Fibroblast of pulmonary artery (primary cell): ENCODE results near the gene MYOM1.

Source experiments
- DNase-seq: peaks from one replicate; pipeline ENCODE4 v3.0.0-alpha.2; 2010; ENCODE audit warnings: low read depth
- H3K4me3 ChIP-seq: replicated peaks from 2 replicates; pipeline ENCODE4 v1.5.1; 2011; ENCODE audit warnings: low read depth, mild to moderate bottlenecking, control low read depth, low read length, moderate library complexity
- TF ChIP-seq, protein P1 (sequence below): IDR thresholded peaks from 2 replicates; pipeline ENCODE4 v1.5.1; 2011; ENCODE audit warnings: mild to moderate bottlenecking, control low read depth, low read length, inconsistent platforms; ENCODE audit errors: missing control alignments

Gene MYOM1

DNA sequence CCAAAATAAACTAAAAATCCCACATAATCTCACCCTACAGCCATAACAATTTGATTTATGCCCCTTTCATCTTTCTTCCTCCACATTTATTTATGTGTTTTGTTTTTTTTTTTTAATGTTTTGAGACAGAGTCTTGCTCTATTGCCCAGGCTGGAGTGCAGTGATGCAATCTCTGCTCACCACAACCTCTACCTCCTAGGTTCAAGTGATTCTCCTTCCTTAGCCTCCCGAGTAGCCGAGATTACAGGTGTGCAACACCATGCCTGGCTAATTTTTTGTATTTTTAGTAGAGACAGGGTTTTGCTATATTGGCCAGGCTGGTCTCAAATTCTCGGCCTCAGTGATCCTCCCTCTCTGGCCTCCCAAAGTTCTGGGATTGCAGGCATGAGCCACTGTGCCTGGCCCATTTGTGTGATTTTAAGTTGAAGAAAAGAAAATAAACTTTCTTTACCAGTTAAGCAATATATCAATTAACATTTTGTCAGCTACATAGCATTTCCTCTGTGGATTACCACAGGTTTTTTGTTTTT is 170.9 kb downstream of the MYOM1 start:
- no peak for DNase-seq
- TF ChIP-seq, protein P1, sequence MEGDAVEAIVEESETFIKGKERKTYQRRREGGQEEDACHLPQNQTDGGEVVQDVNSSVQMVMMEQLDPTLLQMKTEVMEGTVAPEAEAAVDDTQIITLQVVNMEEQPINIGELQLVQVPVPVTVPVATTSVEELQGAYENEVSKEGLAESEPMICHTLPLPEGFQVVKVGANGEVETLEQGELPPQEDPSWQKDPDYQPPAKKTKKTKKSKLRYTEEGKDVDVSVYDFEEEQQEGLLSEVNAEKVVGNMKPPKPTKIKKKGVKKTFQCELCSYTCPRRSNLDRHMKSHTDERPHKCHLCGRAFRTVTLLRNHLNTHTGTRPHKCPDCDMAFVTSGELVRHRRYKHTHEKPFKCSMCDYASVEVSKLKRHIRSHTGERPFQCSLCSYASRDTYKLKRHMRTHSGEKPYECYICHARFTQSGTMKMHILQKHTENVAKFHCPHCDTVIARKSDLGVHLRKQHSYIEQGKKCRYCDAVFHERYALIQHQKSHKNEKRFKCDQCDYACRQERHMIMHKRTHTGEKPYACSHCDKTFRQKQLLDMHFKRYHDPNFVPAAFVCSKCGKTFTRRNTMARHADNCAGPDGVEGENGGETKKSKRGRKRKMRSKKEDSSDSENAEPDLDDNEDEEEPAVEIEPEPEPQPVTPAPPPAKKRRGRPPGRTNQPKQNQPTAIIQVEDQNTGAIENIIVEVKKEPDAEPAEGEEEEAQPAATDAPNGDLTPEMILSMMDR = no peak
- H3K4me3 ChIP-seq = no peak overlapping the region

DNA sequence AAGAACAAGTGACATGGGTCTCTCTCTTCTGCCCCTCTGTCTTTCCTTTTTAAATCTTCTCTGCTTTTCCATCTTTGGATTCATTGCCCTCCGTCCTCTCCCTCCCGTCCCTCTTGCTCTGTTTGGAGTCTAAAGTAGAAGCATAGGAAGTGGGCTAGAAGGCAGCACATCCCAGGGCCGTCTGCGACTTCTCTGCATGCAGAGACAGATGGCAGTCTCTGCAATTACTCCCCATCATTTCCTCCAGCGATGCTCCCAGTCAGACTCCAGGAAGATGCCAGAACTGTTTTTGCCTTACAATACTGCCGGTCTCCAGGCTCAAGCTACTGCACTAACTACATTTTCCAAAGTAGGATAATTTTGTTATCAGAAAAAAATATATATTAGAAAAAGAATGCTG is 171.6 kb downstream of the MYOM1 start:
- no peak overlapping the region for H3K4me3 ChIP-seq
- TF ChIP-seq, protein P1 = no peak
- no peak for DNase-seq

DNA sequence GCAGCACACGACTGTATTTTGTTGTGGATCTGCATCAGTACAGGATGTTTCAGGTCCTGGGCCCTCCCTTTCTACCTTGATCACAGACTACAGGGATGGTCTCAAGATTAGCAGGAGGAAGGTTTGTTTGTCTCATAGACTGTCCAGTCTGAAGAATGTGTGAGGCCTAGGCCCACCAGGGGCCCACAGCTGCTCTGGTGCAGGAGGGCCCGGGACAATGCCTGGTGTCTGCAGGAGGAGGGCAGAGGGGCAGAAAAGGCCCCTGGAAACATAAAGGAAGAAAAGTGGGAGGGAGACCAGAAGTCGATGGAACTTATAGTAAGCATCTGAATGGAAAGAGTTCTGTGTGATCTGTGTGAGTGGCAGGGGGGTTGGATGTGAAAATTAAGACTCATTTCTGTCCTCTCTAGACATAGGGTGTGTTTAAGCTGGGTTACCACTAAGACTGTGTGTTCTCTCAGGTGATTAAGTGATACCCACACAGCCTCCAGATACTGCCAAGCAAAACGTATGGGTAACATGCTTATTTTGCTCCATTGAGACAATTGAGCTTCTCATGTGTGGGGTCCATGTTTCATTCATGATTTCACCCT is 173.5 kb downstream of the MYOM1 start:
- TF ChIP-seq, protein P1 = no peak
- no peak overlapping the region for H3K4me3 ChIP-seq
- DNase-seq = no peak

DNA sequence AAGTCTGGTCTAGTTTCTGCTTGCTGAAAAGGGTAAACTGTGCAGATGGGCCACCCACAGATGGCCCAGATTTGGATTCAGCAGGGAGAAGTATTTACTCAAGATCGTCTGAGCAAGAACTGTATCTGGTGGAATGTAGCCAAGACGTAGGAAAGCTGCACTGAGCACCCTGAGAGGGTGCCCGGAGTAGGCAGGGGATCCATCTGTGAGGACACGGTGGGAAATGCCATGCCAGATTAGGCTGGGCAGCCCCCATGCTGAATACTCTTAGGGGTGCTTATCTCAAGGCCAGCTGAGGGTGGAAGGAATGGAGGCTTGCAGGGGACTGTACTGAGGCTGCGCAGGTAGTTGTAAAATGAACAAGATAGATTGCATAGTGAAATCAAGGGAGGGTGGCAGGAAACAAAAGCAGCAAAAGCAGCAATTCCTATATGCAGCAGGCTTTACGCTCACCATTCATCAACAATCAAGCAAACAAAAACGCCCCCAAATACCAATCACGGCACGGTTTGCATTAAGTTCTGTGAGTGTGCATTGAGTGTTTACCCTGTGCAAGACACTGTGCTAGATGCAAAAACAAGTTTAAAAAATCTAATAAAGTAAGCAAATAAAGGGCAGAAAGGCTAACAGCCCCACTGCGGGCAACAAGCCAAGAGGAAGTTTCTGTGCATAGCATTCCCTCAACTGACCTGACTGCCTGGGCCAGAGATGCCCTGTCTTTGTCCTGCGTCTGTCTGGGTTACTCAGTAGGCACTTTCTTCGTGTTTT is 174.7 kb downstream of the MYOM1 start:
- H3K4me3 ChIP-seq = no peak overlapping the region
- TF ChIP-seq, protein P1 = no peak
- DNase-seq = no peak

DNA sequence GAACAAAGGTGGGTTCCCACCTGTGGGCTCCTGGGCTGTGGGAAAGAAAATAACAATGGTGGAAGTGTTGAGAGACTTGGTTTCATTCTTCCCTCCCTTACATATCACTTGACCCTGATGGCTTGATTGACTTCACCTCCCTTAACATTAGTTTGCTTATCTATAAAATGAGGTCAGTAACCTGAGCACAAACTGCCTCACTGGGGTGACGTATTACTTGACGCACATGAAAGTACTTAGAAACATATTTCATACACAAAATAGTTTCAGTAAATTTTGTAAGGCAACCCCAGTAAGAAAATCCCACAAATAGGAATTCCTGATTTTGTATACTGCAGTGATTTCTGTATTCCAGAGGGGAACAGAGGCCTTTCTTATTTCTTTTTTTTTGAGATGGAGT is 177.4 kb downstream of the MYOM1 start:
- no peak overlapping the region for H3K4me3 ChIP-seq
- no peak for DNase-seq
- TF ChIP-seq, protein P1 = no peak

DNA sequence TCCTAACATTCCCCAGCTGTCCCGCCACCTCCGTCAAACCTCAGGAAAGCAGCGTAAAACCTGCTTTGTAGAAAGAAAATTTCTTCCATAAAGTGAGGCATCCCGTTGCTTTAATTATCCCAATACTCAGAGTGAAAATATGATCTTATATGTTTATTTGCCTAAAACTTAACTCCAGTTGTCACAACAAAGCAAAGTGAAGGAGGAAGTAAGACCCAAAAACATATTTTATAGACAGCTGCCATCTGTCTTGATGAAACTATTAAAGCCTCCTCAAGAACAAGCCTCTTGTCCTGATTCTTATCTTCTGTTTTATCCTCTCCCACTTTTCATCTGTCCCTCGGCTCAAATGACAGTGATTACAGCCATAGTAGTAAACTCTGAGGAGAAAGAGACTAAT is 177.9 kb downstream of the MYOM1 start:
- H3K4me3 ChIP-seq = no peak overlapping the region
- DNase-seq = no peak
- TF ChIP-seq, protein P1 = no peak
